ENCODE data around the gene CATSPERZ.

DNA sequence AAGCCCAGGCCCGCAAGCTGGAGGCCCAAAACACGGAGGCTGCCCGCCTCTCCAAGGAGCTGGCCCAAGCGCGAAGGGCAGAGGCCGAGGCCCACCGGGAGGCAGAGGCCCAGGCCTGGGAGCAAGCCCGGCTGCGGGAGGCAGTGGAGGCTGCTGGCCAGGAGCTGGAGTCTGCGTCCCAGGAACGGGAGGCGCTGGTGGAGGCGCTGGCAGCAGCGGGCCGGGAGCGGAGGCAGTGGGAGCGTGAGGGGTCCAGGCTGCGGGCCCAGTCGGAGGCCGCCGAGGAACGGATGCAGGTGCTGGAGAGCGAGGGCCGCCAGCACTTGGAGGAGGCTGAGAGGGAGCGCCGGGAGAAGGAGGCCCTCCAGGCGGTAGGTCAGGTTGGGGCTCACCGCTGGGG is 44.6 kb downstream of the CATSPERZ start:
- TF ChIP-seq, protein P1, sequence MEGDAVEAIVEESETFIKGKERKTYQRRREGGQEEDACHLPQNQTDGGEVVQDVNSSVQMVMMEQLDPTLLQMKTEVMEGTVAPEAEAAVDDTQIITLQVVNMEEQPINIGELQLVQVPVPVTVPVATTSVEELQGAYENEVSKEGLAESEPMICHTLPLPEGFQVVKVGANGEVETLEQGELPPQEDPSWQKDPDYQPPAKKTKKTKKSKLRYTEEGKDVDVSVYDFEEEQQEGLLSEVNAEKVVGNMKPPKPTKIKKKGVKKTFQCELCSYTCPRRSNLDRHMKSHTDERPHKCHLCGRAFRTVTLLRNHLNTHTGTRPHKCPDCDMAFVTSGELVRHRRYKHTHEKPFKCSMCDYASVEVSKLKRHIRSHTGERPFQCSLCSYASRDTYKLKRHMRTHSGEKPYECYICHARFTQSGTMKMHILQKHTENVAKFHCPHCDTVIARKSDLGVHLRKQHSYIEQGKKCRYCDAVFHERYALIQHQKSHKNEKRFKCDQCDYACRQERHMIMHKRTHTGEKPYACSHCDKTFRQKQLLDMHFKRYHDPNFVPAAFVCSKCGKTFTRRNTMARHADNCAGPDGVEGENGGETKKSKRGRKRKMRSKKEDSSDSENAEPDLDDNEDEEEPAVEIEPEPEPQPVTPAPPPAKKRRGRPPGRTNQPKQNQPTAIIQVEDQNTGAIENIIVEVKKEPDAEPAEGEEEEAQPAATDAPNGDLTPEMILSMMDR (IDR thresholded peaks at IDR 0.05): no peak
- no peak for TF ChIP-seq EP300 (IDR thresholded peaks at IDR 0.05)
- no peak for TF ChIP-seq POLR2A (IDR thresholded peaks at IDR 0.05)
